Measurements from ENCODE around the gene NCCRP1. TPM values are rescaled to one million over a fixed set of nuclear protein-coding genes. Genes with fewer than 3 reads are reported as not detected.

The NCCRP1 gene
- total and polyA plus RNA-seq, 10 of the 15 experiments (the other 5 are each of a cell fraction or from before 2014, with no cell fraction given): not detected

DNA sequence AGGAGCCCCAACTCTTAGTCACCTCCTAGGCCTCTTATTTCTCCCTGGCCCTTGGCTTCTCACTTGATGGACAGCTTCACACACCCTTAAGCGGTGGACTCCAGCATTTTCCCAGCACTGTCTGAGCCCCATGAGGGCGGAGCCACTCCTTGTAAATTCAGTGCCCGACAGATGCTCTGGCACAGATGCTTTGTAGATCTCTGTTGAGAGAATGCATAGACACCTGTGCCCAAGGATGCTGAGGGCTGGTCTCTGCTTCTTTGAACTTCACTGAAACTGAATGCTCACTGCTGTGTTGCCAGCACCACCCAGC lies 4.0 kb downstream of the NCCRP1 start:
- intact Hi-C loops (cut with micrococcal nuclease; ENCODE audit: unreplicated experiment): no loop called here
- no peak overlapping the region for H3K27ac ChIP-seq (ENCODE audit: control insufficient read depth, insufficient read depth)
- in situ Hi-C loops (cut with MboI): no loop called here
- ATAC-seq (no peak), FAIRE-seq (no peak), DNase-seq (ENCODE audit: low read depth, low spot score) (no peak)
- H3K27me3 ChIP-seq (replicated peaks in 1 of 2; ENCODE audit: control insufficient read depth in 2 of 2, insufficient read depth in 2 of 2, low read length in 1 of 2): peaks cover 5 to 6% of the 10 kb centered on the region in 2 experiments; a peak in 2 of 4 replicates
- H3K36me3 ChIP-seq (ENCODE audit: control insufficient read depth in 2 of 2, insufficient read depth in 2 of 2, low read length in 1 of 2): no peaks in the 10 kb centered on the region
- CTCF ChIA-PET: no interaction called here
- RAD21 ChIA-PET (ENCODE audit: unreplicated experiment): no interaction called here
- POLR2A ChIA-PET: interaction anchor here (0.6 kb wide), 1 partner anchor 217 kb away, joined by 3 read pairs; no protein-coding TSS in a partner anchor
- H3K4me1 ChIP-seq (ENCODE audit: control insufficient read depth, insufficient read depth, low read length): no peaks in the 10 kb centered on the region
- WGBS (ENCODE audit: insufficient coverage, insufficient replicate concordance, low lambda C conversion rate, missing lambda C conversion rate): 28% methylated on average over 3 of the region's 3 CpGs
- TF ChIP-seq ZNF384 (IDR thresholded peaks at IDR 0.05; ENCODE audit: borderline replicate concordance, low read depth, low read length): no peak
- no peak for TF ChIP-seq BMI1 (IDR thresholded peaks at IDR 0.05; ENCODE audit: borderline replicate concordance)
- TF ChIP-seq NR2C1 (IDR thresholded peaks at IDR 0.05): no peak
- no peak for TF ChIP-seq EED (IDR thresholded peaks at IDR 0.05; ENCODE audit: low read depth)
- no peak for TF ChIP-seq SMAD5 (IDR thresholded peaks at IDR 0.05; ENCODE audit: low read depth)
- TF ChIP-seq RELA (IDR thresholded peaks at IDR 0.05; ENCODE audit: borderline replicate concordance, partially characterized antibody): no peak
- no peak for TF ChIP-seq TARDBP (IDR thresholded peaks at IDR 0.05; ENCODE audit: borderline replicate concordance)
- H3K4me3 ChIP-seq: no peak overlapping the region
- no TSS peak for BruUV-seq (replicated peaks)
- no peak overlapping the region for H2AFZ ChIP-seq (ENCODE audit: control insufficient read depth, low read depth, low read length)
- H3K9ac ChIP-seq (ENCODE audit: control insufficient read depth, insufficient read depth, low read length): no peak overlapping the region
- H3K9me3 ChIP-seq (replicated peaks; ENCODE audit: control insufficient read depth, insufficient read depth, low read length): no peaks in the 10 kb centered on the region
- H3K79me2 ChIP-seq (ENCODE audit: control insufficient read depth, insufficient read depth, low read length): no peaks in the 10 kb centered on the region
- SMC1A ChIA-PET (ENCODE audit: uncharacterized antibody, unreplicated experiment): no interaction called here
- H3K4me2 ChIP-seq (ENCODE audit: control insufficient read depth, insufficient read depth): no peak overlapping the region
- no peaks in the 10 kb centered on the region for H4K20me1 ChIP-seq (ENCODE audit: control insufficient read depth, insufficient read depth)

DNA sequence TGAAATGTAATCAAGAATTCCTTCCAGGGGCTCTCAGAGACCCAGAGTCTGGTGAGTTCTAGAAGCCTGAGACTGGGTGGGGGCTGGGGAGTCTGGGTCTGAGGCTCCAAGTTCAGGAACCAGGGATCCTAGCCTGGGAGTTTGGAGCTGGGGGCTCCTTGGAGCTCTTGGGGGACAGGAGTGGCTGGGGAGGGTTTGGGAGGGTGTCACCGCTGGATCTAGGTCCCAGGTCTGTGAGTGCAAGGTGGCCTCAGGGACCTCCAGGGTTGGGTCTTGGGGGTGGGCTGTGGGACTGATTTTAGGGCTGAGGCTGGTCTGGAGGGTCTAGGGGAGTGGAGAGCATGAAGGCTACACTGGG lies 6.2 kb downstream of the NCCRP1 start:
- POLR2A ChIA-PET: no interaction called here
- WGBS (ENCODE audit: insufficient coverage, insufficient replicate concordance, low lambda C conversion rate, missing lambda C conversion rate): 100% methylated on average over 1 of the region's 1 CpG
- TF ChIP-seq RBBP5 (conservative IDR thresholded peaks at IDR 0.05) (no peak), EED (IDR thresholded peaks at IDR 0.05; ENCODE audit: low read depth) (no peak), SPI1 (IDR thresholded peaks at IDR 0.05; ENCODE audit: borderline replicate concordance, insufficient read depth, low read depth, low read length) (no peak), NRF1 (conservative IDR thresholded peaks at IDR 0.05; ENCODE audit: low read depth, low read length) (no peak), PAX8 (IDR thresholded peaks at IDR 0.05) (no peak), BACH1 (IDR thresholded peaks at IDR 0.05; ENCODE audit: borderline replicate concordance) (no peak), CHD2 (IDR thresholded peaks at IDR 0.05; ENCODE audit: borderline replicate concordance, low read depth, low read length) (no peak), ZBED1 (IDR thresholded peaks at IDR 0.05; ENCODE audit: borderline replicate concordance) (no peak), HDAC6 (IDR thresholded peaks at IDR 0.05; ENCODE audit: unreplicated experiment) (no peak), ZNF207 (IDR thresholded peaks at IDR 0.05; ENCODE audit: borderline replicate concordance) (no peak), RAD21 (IDR thresholded peaks at IDR 0.05; ENCODE audit: insufficient read depth, low read depth, low read length) (no peak), ZNF274 (IDR thresholded peaks at IDR 0.05; ENCODE audit: insufficient read depth, insufficient read length) (no peak), RAD51 (IDR thresholded peaks at IDR 0.05) (no peak)
- TF ChIP-seq, protein P1, sequence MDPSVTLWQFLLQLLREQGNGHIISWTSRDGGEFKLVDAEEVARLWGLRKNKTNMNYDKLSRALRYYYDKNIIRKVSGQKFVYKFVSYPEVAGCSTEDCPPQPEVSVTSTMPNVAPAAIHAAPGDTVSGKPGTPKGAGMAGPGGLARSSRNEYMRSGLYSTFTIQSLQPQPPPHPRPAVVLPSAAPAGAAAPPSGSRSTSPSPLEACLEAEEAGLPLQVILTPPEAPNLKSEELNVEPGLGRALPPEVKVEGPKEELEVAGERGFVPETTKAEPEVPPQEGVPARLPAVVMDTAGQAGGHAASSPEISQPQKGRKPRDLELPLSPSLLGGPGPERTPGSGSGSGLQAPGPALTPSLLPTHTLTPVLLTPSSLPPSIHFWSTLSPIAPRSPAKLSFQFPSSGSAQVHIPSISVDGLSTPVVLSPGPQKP (IDR thresholded peaks at IDR 0.05; ENCODE audit: low read depth, low read length): no peak

More for the DNA sequence above, 6.2 kb downstream of the NCCRP1 start:
- no peaks in the 10 kb centered on the region for H4K20me1 ChIP-seq (ENCODE audit: control insufficient read depth, insufficient read depth)
- BruUV-seq (replicated peaks): no TSS peak
- H3K9ac ChIP-seq (ENCODE audit: control insufficient read depth, insufficient read depth, low read length): no peak overlapping the region
- no peaks in the 10 kb centered on the region for H3K9me3 ChIP-seq (replicated peaks; ENCODE audit: control insufficient read depth, insufficient read depth, low read length)
- no peak overlapping the region for H3K4me2 ChIP-seq (ENCODE audit: control insufficient read depth, insufficient read depth)
- RAD21 ChIA-PET (ENCODE audit: unreplicated experiment): no interaction called here
- H2AFZ ChIP-seq (ENCODE audit: control insufficient read depth, low read depth, low read length): no peak overlapping the region
- H3K27ac ChIP-seq (ENCODE audit: control insufficient read depth, insufficient read depth): no peak overlapping the region
- in situ Hi-C loops (cut with MboI): no loop called here
- no peak for DNase-seq (ENCODE audit: low read depth, low spot score)
- no peak for FAIRE-seq
- ATAC-seq: no peak
- intact Hi-C loops (cut with micrococcal nuclease; ENCODE audit: unreplicated experiment): no loop called here
- CTCF ChIA-PET: interaction anchor here (0.7 kb wide), 1 partner anchor 445 kb away, joined by 3 read pairs; no protein-coding TSS in a partner anchor
- H3K4me1 ChIP-seq (ENCODE audit: control insufficient read depth, insufficient read depth, low read length): no peaks in the 10 kb centered on the region
- no peaks in the 10 kb centered on the region for H3K36me3 ChIP-seq (ENCODE audit: control insufficient read depth in 2 of 2, insufficient read depth in 2 of 2, low read length in 1 of 2)
- no peak overlapping the region for H3K4me3 ChIP-seq
- peaks cover 2 to 3% of the 10 kb centered on the region in 2 experiments; a peak in 1 of 4 replicates for H3K27me3 ChIP-seq (replicated peaks in 1 of 2; ENCODE audit: control insufficient read depth in 2 of 2, insufficient read depth in 2 of 2, low read length in 1 of 2)
- SMC1A ChIA-PET (ENCODE audit: uncharacterized antibody, unreplicated experiment): no interaction called here
- H3K79me2 ChIP-seq (ENCODE audit: control insufficient read depth, insufficient read depth, low read length): no peaks in the 10 kb centered on the region

Measured in GM12878 (cell line).